T-helper 9 cell (primary cell): ENCODE results near the gene PPFIA2.
"Not testable (repeated sequence)": the region's sequence is repeated elsewhere in the genome, so short reads cannot be mapped to it uniquely, and the experiment has no call there.

Source experiments
- DNase-seq: peaks from one replicate; pipeline ENCODE4 v3.0.0-alpha.2; 2020

Gene PPFIA2

DNA sequence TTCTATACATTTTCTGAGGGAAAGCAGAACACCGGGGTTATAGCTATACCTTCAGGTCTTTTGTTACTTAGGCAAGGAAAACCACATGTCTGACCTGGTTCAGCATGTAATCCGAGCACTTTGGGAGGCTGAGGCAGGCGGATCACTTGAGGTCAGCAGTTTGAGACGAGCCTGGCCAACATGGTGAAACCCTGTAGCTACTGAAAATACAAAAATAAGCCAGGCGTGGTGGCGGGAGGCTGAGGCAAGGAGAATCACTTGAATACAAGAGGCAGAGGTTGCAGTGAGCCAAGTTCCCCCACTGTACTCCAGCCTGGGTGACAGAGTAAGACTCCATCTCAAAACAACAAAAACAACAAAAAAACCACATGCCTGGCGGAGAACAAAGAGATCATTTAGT is 503.7 kb downstream of the PPFIA2 start:
- no peak for DNase-seq

DNA sequence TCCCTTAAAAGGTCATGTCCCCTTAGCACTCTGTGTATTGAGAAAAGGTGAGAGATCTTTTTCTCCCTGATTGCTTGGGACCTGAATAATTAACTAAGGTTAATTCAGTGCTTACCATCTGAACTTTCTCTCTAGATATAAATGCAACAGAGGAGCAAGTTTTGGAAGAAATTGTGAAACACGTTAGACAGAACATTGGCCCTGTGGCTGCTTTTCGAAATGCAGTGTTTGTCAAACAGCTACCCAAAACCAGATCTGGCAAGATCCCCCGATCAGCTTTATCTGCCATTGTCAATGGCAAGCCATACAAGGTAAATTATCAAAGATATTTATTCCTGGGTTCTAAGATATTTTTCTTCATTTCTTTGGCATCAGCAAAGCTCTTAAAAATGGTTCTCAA is 505.8 kb downstream of the PPFIA2 start:
- no peak for DNase-seq

DNA sequence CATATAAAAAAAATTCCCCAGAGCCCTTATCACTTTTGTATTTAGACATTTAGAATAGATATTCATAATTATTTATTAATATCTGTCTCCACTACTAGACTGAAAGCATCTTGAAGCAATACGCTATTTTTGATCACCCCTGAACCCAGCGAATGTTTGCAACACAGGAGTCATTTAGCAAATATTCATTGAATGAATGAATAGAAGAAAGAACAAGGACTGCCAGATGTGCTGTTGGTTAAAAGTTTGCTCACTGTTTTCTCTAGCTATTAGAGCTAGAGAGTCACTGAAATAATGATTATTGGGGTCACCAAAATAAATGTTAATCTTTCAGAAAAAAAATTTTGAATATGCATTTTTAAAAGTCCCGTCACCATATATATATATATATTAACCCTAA is 506.9 kb downstream of the PPFIA2 start:
- DNase-seq = no peak

DNA sequence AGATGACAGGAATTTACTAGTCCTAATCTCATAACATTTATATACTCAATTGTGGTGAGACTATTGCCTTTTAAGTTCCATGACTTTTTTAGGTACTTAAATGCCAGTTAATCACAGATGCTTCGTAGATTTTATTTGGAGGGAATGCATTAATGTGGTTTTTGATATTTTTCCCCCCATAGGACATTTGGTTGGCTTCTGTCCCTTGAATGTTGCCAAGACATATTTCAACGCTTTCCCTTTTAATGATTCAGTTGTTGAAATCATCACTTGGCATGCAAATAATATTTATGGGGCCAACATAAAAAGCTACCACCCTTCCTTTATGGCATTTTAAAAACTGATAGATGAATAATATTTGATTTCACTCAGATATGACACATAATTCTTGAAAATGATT is 509.2 kb downstream of the PPFIA2 start:
- DNase-seq = no peak

DNA sequence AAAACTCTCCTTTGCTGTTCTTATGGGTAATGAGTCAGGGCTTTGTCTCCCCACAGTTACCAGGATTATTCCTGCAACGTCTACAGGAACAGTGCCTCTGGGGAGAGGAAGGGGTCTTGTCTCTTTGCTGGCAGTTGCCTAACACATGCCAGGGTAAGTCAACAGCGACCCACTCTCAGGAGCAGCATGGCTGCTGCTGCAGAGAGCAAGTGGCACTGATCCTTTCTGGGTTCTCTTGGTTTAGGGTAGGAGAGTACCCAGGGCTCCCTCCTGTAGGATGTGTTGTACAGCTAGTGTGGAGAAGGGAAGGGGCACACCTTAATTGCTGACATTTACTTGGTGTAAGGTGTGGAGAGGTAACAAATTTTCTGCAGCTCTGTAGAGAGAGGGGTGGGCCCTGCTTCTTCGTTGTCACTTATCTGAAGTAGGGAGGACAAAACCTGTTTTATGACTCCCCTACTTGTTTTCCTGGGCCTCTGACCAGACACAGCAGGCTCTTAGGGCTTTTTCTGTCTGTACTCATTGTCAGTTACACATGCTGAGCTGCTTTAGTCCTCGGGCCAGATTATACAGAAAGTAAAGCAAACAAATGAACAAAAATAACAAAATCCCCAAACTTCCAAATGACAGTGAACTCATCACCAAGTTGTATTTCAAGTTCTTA is 513.1 kb downstream of the PPFIA2 start:
- no peak for DNase-seq

DNA sequence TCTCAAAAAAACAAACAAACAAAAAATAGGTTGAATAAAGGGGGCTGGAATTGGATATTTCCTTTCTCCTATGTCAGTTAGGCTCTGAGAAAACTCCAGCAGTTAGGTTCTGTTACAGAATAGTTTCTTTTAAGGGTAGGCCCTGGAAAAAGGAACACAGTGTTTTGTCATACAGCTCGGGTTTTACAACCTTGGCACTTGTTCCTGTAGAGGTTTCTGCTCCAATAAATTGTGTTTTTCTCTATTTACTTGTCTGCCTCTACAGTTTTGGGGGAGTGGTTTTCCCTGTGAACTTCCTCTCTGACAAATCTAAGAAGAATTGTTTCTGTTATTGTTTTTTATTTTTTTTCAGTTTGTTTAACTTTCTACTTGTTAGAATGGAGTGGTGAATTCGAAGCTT is 513.7 kb downstream of the PPFIA2 start:
- no peak for DNase-seq

DNA sequence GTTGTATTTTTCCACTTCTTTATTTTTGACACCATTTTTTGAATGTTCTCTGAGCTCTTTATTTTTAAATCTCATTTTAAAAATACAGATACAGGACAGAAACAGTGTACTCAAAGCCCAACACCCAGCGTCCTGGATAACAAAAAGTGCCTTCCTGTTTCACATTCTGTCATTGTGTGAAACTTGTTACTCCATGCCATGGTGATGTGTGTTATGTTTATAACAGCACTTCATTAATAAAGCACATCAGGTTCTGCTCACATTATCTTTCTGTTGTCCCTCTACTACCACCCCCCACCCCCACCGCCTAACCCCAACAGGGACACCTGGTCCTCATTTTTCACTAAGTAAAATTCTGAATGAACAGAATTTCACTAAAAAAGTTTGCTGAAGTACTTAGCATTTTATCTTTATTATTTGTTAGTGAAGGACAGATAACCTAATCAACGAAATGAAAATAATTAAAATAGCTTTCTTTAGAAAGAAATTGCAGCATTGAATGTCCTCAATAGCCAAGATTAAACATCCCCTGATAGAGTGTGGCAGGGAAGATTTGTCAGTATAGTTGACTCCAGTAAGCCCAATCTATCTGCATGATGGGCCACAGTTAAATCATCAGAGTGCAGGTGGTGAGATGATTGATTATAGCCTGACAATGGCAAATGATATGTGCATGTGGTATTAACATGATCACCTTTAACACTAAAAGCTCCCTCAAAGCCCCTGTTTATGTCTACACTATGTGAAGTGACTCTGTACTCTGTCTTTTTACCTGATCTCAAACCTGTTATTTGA is 527.4 kb downstream of the PPFIA2 start:
- no peak for DNase-seq

DNA sequence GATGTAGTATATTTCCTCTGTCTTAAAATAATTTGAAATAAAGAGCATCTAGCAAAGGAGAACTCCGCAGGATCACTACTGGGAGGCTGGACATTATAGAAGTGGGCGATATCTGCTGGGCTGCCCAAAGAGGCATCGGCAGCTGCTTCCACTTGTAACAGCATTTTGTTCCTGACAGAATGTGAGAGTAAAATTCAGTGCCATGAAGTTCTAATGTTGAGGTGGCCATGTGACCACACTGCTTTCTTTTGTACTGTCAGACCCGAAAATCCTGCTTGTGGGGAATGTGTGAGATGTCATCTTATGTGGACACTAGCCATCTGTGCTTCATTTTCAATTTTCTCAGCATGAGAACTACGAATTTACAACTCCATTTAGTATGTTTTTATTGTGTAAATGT is 529.4 kb downstream of the PPFIA2 start:
- DNase-seq = no peak

DNA sequence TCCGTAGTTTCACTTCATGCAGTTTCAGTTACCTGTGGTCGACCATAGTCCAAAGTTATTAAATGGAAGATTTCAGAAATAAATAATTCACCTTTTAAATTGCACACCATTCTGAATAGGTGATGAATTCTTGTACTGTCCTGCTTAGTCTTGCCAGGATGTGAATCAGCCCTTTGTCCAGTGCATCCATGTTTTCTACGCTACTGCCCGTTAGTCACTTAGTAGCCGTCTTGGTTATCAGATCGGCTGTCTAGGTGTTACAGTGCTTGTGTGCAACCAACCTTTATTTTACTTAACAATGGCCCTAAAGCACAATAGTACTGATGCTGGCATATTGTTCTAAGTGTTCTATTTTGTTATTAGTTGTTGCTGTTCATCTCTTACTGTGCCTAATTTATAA is 534.5 kb downstream of the PPFIA2 start:
- DNase-seq = no peak

DNA sequence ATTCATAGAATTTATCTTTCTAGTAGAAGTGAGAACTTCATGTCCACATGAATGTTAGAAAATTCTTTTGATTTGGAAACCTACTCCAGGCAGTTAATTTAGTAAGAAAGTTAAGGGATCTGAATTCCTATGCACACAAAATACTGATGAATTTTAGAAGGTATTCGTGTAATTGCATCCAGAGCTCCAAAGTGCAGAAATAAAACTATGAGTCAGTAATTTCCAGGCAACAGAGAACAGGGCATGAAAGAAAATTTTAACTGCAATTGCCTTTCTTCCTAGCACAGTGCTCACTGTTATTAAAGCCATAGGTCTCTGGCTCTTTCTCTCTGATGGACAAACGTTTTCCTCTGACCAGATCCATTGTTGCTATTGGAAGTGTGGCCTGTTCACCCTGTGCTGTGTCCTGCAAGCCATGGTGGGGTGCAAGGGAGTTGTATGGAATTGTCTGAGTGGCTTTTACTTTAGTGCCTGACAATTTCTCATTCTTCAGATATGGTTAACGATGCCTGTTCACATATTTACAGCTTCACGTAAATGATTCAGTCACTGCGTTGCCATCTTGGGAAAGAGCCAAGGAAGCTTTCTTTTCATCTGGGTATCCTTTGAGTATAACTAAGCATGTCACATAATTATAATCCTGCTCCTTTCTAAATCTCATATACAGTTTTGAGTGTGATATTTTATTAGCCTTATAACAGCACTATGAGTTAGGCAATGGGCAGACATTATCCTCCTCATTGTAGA is 536.1 kb downstream of the PPFIA2 start:
- no peak for DNase-seq

DNA sequence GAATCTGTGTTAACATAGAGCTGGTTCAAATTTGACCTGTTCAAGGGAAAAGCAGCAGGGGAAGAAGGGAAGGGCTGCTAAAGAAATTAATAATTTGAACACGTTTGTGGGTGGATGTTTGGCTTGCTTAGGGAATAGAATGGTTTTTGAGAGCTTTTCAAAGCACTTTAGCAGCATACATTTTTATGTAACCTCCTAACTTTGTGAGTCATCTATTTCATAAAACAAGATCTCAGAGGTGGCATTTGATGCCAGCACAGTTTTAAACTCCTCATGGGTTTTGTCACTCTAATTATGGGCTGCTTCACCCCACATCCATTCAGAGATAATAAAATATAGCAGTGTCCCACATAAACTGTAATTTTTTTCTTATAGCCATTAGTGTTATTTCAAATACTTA is 537.5 kb downstream of the PPFIA2 start:
- DNase-seq = no peak

DNA sequence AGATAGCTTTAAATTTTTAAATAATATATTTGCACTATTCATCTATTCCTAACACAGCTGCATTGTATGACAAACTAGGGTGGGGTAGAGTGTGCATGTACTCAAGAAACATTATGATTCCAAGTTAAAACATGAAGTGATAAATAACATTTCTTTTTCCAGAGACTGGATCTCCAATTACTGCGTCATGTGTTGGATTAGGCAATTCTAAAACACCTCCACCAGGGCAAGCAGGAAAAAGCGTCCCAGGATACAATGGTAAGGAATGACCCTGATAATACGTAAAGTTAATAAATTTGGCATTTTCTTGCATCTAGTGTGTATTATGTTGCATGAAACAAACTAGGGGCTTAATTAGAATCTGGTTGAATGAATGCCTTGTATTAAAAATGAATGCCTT is 542.4 kb downstream of the PPFIA2 start:
- DNase-seq = no peak

DNA sequence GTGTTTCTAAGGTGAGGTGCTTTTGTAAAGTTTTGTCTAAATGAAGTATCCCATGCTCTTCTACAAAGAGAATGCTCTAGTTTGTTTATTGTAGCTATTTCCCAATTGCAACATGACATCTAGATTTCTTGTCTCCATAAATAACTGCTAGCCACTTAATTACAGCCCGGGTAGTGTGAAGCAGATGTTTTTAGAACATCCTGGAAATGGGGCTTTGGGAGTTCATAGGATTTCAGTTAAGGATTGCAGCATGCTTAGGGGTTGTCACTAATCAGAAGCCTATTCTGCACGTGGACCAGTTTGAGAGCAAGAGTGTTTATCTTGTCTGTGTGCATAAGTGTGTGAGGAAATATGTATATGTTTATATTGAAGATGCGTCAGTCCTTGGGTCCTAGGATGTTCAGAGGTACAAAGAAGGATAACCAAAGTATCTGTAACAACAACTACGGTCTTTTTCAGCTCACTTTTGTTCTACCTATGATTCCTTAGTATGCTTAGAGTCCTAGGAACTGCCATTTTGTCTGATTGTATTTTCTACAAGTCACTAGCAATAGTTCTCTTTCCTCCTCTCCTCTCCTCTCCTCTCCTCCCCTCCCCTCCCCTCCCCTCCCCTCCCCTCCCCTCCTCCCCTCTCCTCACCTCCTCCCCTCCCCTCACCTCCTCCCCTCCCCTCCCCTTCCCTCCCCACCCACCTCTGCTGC is 546.0 kb downstream of the PPFIA2 start:
- no peak for DNase-seq

DNA sequence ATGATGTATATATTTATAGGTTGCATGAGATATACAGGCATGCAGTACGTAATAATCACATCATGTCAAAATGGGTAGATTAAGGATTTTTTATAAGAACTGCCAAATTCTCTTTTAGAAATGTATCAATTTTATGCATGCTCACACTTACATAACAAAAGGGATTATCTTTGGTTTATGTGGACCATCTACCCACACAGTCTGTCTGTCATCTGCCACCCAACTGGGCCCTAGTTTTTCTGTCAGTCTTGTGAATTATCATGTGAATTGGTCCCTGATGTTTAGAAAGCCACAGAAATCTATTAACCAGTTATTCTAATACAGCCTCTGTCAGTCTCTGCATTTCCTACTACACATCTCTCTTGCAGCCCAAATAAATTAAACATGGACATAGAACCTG is 547.8 kb downstream of the PPFIA2 start:
- no peak for DNase-seq

DNA sequence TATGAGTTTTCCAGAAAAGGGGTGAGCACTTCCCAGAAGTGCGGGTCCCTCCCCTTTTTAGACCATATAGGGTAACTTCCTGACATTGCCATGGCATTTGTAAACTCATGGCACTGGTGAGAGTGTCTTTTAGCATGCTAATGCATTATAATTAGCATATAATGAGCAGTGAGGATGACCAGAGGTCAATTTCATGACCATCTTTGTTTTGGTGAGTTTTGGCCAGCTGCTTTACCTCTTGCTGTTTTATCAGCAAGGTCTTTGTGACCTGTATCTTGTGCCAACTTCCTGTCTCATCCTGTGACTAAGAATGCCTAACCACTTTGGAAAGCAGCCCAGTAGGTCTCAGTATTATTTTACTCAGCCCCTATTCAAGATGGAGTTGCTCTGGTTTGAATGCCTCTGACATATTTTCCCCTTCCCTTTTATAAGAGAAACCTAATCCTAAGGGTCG is 549.4 kb downstream of the PPFIA2 start:
- not testable (repeated sequence) for DNase-seq

DNA sequence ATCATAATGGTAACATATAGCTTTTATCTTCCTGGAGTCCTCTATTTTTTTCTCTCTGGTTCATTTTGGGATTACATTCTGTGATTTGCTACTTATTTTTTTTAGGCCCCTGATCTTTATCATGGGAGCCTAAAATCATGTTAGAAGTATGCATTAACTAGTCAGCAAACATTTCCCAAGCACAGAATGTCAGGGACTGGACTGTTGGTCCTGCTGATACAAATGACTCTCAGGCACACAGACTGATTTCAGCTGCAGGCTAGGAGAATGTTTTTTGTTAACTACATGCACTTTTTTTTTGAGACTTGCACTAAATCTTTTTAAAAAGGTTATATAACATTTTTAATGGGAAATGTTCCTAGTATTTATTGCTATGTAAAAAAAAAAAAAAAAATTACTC is 550.1 kb downstream of the PPFIA2 start:
- no peak for DNase-seq

DNA sequence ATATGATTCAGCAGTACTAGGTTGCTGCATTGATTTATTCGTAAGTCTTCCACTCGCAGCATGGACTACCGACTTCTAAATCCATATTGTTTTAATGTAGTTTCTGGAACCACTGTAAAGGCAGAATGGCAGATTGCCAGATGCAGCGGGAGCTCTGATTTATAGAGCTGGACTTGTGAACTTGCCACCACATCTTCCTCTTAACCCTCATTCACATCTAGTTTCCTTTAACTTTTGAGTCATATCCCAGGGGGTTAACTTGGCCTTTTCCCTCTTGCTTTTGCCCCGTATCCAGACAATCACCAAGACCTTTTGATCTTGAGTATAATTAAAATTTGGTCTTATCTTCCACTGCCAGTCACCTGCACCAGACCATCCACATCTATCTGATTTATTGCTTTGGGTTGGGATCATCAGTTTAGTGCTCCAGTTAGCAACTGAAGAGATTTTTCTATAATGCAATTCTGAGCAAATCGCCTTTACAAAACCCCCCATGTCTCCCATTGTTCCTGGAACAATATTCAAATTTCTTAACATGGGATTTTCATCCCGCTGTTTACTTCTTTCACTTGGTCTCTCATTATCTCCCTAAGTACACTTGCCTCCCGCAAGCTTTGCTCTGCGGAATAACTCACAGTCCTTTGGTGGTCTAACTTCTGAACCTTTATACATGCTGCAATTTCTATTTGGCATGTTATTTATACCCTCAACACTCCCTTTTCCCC is 550.8 kb downstream of the PPFIA2 start:
- DNase-seq = no peak
